ENCODE measurements around the gene IGHMBP2.

DNA sequence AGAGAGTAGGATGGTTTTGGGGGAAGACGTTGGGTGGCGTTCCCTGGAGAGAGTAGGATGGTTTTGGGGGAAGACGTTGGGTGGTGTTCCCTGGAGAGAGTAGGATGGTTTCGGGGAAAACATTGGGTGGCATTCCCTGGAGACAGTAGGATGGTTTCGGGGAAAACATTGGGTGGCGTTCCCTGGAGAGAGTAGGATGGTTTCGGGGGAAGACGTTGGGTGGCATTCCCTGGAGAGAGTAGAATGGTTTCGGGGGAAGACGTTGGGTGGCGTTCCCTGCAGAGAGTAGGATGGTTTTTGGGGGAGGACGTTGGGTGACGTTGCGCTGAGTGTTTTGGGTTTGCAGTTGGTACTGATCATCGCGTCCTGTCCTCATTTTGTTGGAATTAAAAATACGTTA lies 28.2 kb downstream of the IGHMBP2 start:
- TF ChIP-seq, protein P1, sequence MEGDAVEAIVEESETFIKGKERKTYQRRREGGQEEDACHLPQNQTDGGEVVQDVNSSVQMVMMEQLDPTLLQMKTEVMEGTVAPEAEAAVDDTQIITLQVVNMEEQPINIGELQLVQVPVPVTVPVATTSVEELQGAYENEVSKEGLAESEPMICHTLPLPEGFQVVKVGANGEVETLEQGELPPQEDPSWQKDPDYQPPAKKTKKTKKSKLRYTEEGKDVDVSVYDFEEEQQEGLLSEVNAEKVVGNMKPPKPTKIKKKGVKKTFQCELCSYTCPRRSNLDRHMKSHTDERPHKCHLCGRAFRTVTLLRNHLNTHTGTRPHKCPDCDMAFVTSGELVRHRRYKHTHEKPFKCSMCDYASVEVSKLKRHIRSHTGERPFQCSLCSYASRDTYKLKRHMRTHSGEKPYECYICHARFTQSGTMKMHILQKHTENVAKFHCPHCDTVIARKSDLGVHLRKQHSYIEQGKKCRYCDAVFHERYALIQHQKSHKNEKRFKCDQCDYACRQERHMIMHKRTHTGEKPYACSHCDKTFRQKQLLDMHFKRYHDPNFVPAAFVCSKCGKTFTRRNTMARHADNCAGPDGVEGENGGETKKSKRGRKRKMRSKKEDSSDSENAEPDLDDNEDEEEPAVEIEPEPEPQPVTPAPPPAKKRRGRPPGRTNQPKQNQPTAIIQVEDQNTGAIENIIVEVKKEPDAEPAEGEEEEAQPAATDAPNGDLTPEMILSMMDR (IDR thresholded peaks at IDR 0.05), result no peak
- TF ChIP-seq POLR2A (IDR thresholded peaks at IDR 0.05), result no peak

All from sigmoid colon (tissue), 3 donors.